Measurements from ENCODE around the gene MTG2.

The MTG2 gene

DNA sequence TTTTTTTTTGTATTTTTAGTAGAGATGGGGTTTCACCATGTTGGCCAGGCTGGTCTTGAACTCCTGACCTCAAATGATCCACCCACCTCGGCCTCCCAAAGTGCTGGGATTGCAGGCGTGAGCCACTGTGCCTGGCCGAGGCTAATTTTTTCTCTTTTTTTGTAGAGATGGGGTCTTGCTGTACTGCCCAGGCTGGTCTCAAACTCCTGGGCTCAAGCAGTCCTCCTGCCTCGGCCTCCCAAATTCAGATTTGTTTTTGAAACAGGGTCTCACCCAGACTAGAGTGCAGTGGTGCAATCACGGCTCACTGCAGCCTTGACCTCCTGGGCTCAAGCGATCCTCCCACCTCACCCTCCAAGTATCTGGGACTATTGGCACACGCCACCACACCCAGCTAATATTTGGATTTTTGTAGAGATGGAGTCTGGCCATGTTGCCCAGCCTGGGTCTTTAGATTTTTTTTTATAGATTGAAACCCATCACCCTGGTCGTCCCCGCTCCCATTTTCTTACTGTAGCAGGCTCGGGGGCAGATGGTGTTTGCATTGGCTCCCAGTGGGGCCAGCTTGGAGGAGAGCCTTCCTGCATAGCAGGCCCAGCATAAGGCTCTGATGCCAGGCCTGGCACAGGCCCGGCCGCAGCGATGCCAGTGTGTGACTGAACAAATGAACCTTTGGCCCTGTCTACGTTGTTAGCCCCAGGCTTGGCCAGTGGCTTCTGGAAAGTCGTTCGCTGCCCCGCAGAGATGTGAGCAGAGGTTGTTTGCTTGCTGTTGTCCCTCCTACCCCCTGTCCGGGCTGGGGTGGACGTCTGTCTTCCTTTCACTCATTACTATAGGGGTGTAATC, 4.3 kb upstream of the MTG2 start:
- DNase-seq (ENCODE audit: extremely low read depth in 1 of 2, low read depth in 1 of 2), result no peak

DNA sequence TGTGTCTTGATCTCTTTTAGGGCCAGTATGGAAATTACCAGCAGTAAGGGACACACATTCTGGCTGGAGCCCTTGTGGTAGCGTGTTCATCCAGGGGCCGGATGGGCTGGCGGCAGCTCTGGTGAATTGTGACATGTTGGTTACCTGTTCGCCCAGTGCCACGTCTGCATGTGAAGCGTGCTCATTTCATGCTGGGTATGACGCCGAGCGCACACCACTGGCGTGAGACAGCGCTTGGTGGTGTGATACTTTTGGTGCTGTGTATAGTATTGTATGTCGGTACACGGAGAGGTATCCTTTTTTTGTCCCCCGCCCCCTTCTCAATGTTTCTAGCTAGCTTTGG, 3.7 kb upstream of the MTG2 start:
- DNase-seq (ENCODE audit: extremely low read depth in 1 of 2, low read depth in 1 of 2), result no peak

DNA sequence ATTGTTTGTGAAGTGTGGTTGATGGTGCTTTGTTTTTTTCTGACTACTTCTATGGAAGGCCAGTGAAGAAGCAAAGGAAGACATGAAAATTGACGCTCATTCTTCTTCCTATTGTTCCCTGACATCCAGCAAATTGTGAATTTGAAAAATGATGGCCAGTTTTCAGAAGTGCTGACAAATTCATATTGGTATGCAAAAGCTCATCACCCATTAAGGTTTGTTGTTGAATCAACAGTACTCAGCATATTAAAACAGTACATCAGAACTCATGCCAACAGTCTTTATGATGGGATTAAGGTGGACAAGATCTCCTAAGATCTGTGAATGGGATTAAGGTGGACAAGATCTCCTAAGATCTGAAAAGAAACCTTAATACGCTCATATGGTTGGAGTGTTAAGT, 1.0 kb upstream of the MTG2 start:
- no peak for DNase-seq (ENCODE audit: extremely low read depth in 1 of 2, low read depth in 1 of 2)

DNA sequence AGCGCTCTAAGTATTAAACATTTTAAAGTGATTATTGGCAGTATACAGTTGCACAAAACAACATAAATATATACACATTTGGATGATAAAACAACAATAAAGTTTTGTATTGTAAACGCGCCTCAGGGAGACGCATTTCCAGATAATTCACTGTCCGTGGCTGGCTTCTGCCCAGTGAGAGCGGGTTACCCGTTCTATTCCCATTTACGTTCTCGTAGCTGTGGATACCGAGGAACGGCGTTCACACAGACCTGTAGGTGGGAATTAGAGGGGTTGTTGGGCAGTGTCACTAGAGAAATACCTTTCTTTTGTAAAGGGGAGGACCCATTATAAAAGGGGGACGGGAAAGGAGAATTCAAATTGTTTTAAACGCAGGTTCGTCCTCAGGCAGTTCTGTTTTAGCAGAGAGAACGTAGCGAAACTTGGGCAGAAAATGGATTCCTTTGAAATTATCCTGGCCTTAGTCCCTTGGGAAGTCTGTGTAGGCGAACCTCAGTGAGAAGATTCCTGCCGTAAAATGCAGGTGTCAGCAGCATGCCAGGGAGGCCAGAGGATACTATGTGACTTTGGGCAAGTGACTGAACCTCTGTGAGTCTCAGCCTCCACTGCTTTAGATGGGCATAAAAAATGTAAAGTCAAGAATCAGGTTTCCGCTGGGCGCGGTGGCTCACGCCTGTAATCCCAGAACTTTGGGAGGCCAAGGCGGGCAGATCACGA, 756 bp downstream of the MTG2 start:
- DNase-seq (ENCODE audit: extremely low read depth in 1 of 2, low read depth in 1 of 2), result no peak

- no peak for DNase-seq (ENCODE audit: extremely low read depth in 1 of 2, low read depth in 1 of 2)
Measured at GRCh38 chr20:62186096-62186426, 3.2 kb downstream of the MTG2 start.

DNA sequence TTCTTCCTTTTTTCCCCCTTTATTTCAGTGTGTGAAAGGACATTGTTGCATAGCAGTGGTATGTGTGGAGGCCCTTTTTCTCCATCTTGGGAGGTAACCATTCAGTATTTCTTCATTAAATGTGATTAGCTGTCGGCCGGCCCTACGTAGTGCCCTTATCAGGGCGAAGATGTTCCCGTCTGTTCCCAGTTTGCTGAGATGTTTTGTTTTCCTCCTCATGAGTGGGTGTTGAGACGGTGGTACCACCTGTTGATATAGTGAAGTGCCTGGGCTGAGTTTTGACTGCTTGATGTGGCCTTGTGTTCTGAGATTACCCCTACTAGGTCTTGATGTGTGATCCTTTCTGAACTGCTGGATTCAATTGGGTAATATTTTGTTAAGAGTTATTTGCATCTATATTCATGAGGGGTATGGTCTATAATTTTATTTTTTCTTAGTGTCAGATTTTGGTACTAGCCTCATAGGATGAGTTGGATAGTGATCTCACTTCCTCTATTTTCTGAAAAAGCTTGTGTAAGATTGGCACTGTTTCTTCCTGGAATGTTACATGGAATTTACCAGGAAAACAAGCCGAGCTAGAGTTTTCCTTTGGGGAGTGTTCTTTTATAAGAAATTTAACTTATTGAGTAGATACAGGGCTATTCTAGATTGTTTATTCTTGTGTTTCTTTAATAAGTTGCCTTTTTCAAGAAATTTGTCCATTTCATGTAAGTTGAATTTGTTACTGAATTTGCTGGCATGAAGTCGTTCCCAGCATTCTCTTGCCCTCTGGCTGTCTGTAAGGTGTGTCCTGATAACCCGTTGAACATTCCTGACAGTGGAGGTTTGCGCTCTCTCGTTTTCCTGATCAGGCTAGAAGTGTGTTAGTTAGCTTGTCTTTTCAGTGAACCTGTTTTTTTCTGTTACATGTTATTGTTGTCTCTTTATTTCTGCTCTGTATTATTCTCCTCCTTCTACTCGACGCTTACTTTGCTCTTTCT, 4.3 kb downstream of the MTG2 start:
- DNase-seq (ENCODE audit: extremely low read depth in 1 of 2, low read depth in 1 of 2), result no peak

DNA sequence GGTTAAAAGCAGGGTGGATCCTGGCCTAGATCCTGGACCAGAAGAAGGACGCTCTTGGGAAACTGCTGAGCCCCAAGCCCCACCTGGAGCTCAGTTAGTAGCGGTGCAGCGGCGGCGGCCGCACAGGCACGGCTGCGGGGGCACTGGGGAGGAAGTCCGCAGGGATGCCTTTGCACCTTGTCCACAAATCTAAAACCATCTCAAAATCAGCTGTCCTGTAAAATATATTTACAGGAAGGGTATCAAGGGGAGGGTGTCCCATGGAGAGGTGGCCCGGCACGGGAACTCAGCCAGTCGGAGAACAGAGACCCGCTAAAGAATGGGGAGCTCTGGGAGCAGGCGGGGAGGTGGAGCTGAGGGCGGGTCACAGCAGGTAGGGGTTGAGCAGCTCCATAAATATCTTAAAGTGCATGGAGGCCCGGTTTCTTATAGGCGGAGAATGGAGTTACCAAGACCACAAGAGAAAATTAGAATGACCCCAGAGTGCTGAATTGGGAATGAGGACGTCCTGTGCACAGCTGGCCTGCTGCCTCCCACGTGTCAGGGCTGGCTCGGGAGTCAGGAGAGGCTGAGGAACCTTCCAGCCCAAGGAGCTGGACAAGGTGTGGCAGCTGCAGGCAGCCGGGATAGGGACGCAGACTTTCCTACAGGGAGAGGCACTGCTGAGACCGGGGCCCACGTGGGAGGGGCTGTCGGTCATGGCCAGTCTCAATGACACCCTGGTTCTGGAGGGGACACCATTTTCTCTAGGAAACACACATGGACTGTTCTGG, 8.0 kb downstream of the MTG2 start:
- DNase-seq (ENCODE audit: extremely low read depth in 1 of 2, low read depth in 1 of 2), result no peak

- no peak for DNase-seq (ENCODE audit: extremely low read depth in 1 of 2, low read depth in 1 of 2)
Measured at GRCh38 chr20:62191781-62192559, 9.1 kb downstream of the MTG2 start.

DNA sequence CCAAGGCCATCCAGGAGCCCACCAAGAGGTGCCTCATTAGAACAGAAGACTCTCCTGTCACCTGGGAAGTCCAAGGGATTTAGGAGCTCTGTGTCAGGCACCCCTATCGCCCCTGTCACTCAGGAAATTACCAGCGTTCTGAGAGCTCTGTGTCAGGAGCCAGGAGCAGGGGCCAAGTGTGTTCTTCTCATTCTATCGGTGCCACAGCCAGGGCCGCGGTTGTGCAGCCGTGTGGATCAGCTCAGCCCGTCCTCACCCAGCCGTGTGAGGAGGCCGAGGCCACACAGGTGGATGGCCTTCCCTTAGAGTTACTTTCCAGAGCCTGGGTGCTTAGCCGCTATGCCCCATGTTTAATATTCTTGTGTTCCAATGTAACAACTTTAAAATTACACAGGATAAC, 9.8 kb downstream of the MTG2 start:
- DNase-seq (ENCODE audit: extremely low read depth in 1 of 2, low read depth in 1 of 2), result no peak

DNA sequence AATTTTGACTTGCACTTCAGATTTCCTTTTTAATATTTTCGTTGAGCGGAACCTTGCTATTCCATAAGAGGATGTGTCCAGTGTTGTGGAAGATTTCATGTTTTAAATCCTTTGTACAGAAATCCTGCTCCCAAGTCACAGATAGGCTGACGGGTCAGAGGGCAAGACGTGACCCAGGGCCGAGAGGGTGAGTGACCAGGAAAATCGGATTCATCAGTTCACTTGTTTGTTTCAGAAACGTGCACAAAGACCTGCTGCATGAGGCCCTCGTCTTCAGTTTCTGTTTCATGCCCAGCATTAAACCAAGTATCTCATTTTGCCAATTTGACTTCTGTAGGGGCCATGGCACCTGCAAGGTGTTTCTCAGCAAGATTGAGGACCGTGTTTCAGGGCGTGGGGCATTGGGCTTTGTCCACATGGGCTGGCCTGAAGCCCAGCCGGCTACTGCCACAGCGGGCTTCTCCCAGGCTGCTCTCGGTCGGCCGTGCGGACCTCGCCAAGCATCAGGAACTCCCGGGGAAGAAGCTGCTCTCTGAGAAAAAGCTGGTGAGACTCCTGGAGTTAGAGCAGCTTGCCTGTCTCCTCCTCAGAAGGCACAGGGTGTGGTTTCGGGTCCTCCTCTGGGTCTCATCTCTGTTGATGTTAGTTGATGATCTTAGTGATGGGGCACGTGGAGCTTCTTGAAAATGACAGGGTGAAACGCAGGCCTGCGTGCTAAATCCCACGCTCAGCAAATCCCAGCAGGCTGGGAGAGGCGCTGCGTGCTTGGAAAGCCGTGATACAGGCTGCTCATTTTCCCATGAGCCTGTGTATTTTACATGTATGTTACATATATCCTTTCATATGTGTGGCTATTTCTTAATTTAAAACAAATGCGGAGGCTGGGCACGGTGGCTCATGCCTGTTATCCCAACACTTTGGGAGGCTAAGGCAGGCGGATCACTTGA, 10.5 kb downstream of the MTG2 start:
- DNase-seq (ENCODE audit: extremely low read depth in 1 of 2, low read depth in 1 of 2), result no peak

GRCh38 chr20:62195075-62195405, 12.2 kb downstream of the MTG2 start:
- no peak for DNase-seq (ENCODE audit: extremely low read depth in 1 of 2, low read depth in 1 of 2)

GRCh38 chr20:62195736-62196135, 12.9 kb downstream of the MTG2 start:
- no peak for DNase-seq (ENCODE audit: extremely low read depth in 1 of 2, low read depth in 1 of 2)

- DNase-seq (ENCODE audit: extremely low read depth in 1 of 2, low read depth in 1 of 2), result no peak
Measured at GRCh38 chr20:62196286-62196685, 13.5 kb downstream of the MTG2 start.

DNA sequence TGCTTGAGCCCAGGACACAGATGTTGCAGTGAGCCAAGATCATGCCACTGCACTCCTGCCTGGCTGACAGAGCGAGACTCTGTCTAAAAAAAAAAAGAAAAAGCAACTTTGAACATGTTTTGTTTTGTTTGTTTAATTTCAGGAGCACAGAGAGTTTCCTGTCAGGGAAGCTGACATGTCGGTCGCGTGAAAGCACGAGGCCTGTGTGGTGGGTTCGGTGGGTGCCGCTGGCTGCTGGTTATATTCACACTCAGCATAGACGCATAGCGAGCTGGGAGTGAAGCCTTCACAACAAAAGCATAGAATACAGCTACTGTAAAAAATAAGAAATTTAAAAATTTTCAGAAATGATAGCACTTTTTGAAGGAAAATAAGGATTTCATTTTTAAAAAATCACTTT, 14.5 kb downstream of the MTG2 start:
- no peak for DNase-seq (ENCODE audit: extremely low read depth in 1 of 2, low read depth in 1 of 2)

DNA sequence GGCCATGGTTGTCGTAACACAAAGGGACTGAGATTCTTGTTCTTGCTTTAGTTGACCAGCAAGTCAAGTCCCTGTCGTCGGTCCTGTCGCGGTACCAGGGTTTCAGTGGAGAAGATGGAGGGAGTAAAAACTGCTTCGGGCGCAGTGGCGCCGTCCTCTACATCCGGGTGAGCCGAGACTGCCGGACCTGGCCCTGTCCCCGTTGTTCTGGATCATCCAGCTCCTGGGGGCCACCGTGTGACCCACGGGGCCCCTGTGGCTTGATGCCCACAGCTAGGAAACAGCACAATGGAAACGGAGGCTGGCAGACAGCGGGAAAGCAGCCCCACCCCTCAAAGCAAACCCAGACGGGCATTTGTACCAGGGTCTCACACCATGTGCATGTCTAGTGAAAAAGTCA, 15.0 kb downstream of the MTG2 start:
- DNase-seq (ENCODE audit: extremely low read depth in 1 of 2, low read depth in 1 of 2), result no peak

GRCh38 chr20:62198496-62198895, 15.7 kb downstream of the MTG2 start:
- no peak for DNase-seq (ENCODE audit: extremely low read depth in 1 of 2, low read depth in 1 of 2)

DNA sequence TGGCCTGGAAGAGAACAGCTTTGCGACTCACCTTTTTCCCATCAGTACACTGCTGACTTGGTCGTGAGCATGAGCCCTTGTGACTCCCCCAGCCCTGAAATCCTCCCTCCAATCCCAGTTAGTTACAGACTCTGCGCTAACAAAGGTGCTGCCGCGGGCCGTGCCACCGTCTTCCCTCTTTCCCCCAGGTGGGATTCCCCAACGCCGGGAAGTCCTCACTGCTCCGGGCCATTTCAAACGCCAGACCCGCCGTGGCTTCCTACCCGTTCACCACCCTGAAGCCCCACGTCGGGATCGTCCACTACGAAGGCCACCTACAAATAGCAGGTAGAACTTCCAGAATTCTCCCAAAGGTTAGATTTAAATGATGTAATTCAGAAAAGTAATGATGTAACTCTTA, 16.1 kb downstream of the MTG2 start:
- DNase-seq (ENCODE audit: extremely low read depth in 1 of 2, low read depth in 1 of 2), result no peak

DNA sequence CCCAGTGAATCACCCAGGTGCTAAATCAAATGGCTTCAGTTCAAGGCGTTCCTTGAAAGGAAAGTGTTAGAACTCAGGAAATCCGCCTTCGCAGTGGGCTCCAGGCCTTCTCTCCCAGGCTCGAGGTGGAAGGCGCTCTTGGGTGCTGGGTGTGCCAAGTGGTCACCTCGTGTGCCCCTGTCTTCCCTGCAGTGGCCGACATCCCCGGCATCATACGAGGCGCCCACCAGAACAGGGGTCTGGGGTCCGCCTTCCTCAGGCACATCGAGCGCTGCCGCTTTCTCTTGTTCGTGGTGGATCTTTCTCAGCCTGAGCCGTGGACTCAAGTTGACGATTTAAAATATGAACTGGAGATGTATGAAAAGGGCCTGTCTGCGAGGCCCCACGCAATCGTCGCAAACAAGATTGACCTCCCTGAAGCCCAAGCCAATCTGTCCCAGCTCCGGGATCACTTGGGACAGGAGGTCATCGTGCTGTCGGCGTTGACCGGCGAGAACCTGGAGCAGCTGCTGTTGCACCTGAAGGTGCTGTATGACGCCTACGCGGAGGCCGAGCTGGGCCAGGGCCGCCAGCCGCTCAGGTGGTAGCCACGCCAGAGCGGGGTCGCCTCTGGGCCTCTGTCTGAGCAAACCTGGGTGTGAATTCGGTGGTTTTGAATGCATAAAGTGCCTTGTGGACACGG, 17.8 kb downstream of the MTG2 start:
- DNase-seq (ENCODE audit: extremely low read depth in 1 of 2, low read depth in 1 of 2), result no peak
